ENCODE results near the gene GAS7. TPM values are rescaled to one million over a fixed set of nuclear protein-coding genes. Genes with fewer than 3 reads are reported as not detected.
A peak's percentile ranks its signal among the peaks of the same experiment; 100 is the strongest.

Gene GAS7
- total and polyA plus RNA-seq, 4 donors, result 9.0 to 112 (median 46.1) TPM

DNA sequence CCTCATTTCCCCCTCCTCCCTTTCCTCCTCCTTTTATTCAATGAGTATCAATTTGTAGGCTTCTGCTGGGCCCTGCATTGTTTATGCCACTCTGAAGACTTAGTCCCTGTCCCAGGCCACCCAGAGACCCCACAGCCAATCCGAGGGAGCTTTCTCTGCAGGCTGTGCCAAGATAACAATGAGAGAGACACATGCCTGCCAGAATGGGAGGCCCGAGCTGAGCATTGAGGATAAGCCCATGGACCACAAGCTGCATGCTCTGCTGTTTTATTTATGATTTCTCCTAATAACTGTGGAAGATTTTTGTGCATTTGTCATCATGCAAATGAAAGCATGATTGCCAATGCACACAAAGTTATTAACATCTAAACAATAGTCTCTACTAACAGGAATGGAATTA is 296.3 kb downstream of the GAS7 start:
- H3K36me3 ChIP-seq (ENCODE audit: control insufficient read depth in 4 of 4, insufficient read depth in 4 of 4, low read length in 4 of 4), result no peaks in the 10 kb centered on the region
- no peak overlapping the region for H3K4me3 ChIP-seq
- ATAC-seq (ENCODE audit: insufficient read depth, low FRiP score) (no peak), DNase-seq (peak; percentile 73 to 85 (median 84))
- H3K27ac ChIP-seq (ENCODE audit: low read depth in 1 of 2, low read length in 1 of 2), result no peak overlapping the region
- TF ChIP-seq, protein P1, sequence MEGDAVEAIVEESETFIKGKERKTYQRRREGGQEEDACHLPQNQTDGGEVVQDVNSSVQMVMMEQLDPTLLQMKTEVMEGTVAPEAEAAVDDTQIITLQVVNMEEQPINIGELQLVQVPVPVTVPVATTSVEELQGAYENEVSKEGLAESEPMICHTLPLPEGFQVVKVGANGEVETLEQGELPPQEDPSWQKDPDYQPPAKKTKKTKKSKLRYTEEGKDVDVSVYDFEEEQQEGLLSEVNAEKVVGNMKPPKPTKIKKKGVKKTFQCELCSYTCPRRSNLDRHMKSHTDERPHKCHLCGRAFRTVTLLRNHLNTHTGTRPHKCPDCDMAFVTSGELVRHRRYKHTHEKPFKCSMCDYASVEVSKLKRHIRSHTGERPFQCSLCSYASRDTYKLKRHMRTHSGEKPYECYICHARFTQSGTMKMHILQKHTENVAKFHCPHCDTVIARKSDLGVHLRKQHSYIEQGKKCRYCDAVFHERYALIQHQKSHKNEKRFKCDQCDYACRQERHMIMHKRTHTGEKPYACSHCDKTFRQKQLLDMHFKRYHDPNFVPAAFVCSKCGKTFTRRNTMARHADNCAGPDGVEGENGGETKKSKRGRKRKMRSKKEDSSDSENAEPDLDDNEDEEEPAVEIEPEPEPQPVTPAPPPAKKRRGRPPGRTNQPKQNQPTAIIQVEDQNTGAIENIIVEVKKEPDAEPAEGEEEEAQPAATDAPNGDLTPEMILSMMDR (IDR thresholded peaks at IDR 0.05; ENCODE audit: control extremely low read depth, extremely low read depth), result no peak
- no peak overlapping the region for H3K9ac ChIP-seq (ENCODE audit: insufficient read depth in 1 of 2, low read length in 2 of 2)
- H3K27me3 ChIP-seq (ENCODE audit: control insufficient read depth in 3 of 3, insufficient read depth in 3 of 3, low read length in 2 of 3), result no peaks in the 10 kb centered on the region
- peaks cover 0 to 33% (median 0%) of the 10 kb centered on the region in 5 donors for H3K4me1 ChIP-seq (ENCODE audit: control insufficient read depth in 5 of 5, insufficient read depth in 5 of 5, low read length in 5 of 5)
- 37 to 43% methylated on average over 2 of the region's 2 CpGs for WGBS, 2 donors
- no peaks in the 10 kb centered on the region for H3K9me3 ChIP-seq (ENCODE audit: control insufficient read depth in 4 of 4, insufficient read depth in 3 of 4, low read length in 3 of 4)

DNA sequence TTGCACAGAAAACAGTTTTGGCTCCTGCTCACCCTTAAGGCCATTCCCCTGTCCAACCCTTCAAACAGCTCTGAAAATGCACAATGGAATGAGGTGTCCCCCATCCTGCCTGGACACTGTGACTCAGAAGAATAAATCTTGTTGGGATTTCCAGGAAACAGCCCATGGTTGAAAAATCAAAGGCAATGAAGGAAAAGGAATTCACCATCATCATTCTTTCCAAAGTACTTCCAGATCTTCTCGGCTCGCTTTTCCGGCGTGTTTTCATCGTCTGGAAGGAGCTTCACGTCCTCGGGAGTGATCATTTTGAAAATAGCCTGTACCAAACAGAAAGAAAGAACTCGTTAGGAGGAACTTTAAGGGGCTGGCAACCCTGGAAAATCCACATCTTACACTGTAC is 297.6 kb downstream of the GAS7 start:
- Histone ChIP-seq H3K4me3 (no peak overlapping the region), H3K27ac (ENCODE audit: low read depth in 1 of 2, low read length in 1 of 2) (no peak overlapping the region), H3K36me3 (ENCODE audit: control insufficient read depth in 4 of 4, insufficient read depth in 4 of 4, low read length in 4 of 4) (no peaks in the 10 kb centered on the region), H3K9me3 (ENCODE audit: control insufficient read depth in 4 of 4, insufficient read depth in 3 of 4, low read length in 3 of 4) (no peaks in the 10 kb centered on the region), H3K9ac (ENCODE audit: insufficient read depth in 1 of 2, low read length in 2 of 2) (no peak overlapping the region), H3K27me3 (ENCODE audit: control insufficient read depth in 3 of 3, insufficient read depth in 3 of 3, low read length in 2 of 3) (no peaks in the 10 kb centered on the region), H3K4me1 (ENCODE audit: control insufficient read depth in 5 of 5, insufficient read depth in 5 of 5, low read length in 5 of 5) (peaks cover 0 to 33% (median 0%) of the 10 kb centered on the region in 5 donors)
- ATAC-seq (ENCODE audit: insufficient read depth, low FRiP score) (no peak), DNase-seq (peak in 2 of 3 donors; percentile 21 to 34)
- 31 to 41% methylated on average over 8 of the region's 8 CpGs for WGBS, 2 donors
- TF ChIP-seq, protein P1 (IDR thresholded peaks at IDR 0.05; ENCODE audit: control extremely low read depth, extremely low read depth), result no peak

DNA sequence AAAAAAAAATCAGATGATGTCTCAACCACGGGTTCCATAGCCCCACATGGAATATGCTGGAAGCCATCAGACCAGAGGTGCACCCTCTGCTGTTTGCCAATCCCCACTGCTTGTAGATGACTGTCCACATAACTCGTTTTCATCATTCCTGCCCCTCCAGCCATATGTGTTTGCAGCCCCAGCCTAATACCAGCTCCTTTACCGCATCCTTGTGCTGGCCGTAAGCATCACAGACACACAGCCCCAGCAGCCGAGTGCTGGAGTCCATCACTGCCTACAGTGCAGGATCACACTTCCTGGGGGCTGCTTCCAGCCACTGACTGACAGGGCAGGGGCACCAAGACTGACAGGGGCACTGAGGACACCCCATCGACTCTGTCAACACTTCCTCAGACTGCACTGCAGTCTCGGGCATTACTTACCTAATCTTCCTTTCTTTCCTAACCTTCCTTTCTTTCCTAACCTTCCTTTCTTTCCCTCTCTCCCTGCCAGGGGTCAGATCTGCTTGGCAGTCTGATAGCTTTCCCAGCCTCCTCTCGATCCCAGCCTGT is 298.3 kb downstream of the GAS7 start:
- 21 to 36% methylated on average over 8 of the region's 8 CpGs for WGBS, 2 donors
- TF ChIP-seq, protein P1 (IDR thresholded peaks at IDR 0.05; ENCODE audit: control extremely low read depth, extremely low read depth), result no peak
- no peaks in the 10 kb centered on the region for H3K27me3 ChIP-seq (ENCODE audit: control insufficient read depth in 3 of 3, insufficient read depth in 3 of 3, low read length in 2 of 3)
- no peaks in the 10 kb centered on the region for H3K9me3 ChIP-seq (ENCODE audit: control insufficient read depth in 4 of 4, insufficient read depth in 3 of 4, low read length in 3 of 4)
- DNase-seq (peak in 1 of 3 donors; percentile 33), ATAC-seq (ENCODE audit: insufficient read depth, low FRiP score) (no peak)
- no peak overlapping the region for H3K4me3 ChIP-seq
- H3K4me1 ChIP-seq (ENCODE audit: control insufficient read depth in 5 of 5, insufficient read depth in 5 of 5, low read length in 5 of 5), result peaks cover 0 to 33% (median 0%) of the 10 kb centered on the region in 5 donors
- no peaks in the 10 kb centered on the region for H3K36me3 ChIP-seq (ENCODE audit: control insufficient read depth in 4 of 4, insufficient read depth in 4 of 4, low read length in 4 of 4)
- no peak overlapping the region for H3K9ac ChIP-seq (ENCODE audit: insufficient read depth in 1 of 2, low read length in 2 of 2)
- H3K27ac ChIP-seq (ENCODE audit: low read depth in 1 of 2, low read length in 1 of 2), result no peak overlapping the region
